Stimulated activated naive CD4-positive, alpha-beta T cell (primary cell): ENCODE results near the gene SLC22A12.

Source experiments
- DNase-seq, 6 experiments: peaks; one replicate each; lab custom pipeline; 2025; lab: John Stamatoyannopoulos, UW

The SLC22A12 gene

DNA sequence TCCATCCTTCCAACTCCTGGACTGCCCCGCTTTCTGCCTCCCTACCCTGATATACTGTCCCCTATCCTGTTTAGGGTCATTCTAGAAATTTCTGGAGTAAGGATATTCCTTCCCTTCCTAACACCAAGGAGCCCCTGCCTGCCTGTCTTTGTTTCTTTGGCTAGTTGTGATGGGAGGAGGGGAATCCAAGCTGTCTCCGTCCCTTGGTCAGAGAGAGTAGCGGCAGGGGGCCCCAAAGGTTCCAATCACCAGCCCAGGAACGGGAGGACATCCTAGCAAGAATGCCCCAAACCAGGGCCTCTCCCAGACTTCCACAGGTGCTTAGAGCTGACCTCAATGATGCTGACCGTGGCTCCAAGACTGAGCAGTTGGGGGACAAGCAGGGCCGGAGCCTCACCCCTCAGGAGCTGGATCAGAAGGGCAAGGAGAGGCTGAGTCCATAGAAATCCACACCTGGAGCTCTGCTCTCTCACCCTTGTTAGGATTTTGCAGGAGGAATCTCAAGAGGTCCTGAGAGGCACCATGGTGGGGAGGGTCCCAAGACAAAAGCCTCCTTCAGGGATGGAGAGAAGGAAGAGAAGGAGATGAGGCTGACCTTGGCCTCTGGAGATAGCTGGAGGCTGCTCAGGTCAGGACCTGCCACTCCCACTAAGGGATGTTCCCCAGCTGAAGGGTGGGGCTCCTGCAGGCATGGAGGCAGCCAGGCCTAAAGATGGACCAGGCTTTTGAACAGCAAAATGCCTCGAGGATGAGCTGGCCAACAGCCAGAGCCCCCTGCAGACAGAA lies 13.6 kb downstream of the SLC22A12 start:
- DNase-seq, result no peak

DNA sequence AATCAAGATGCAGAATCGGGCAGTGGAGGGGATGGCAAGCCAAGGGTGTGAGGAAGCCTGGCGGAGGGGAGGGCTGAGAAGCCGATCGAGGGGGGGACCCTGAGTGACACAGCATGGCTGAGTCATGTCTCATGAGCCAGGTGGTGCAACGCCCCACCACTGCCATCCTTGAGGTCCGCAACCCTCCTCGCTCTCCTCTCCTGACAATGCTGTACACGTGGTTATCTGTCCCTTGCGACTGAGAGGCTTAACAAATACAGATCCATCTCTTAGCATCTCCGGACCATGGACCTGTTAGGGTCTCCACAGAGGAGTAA lies 14.2 kb downstream of the SLC22A12 start:
- no peak for DNase-seq

DNA sequence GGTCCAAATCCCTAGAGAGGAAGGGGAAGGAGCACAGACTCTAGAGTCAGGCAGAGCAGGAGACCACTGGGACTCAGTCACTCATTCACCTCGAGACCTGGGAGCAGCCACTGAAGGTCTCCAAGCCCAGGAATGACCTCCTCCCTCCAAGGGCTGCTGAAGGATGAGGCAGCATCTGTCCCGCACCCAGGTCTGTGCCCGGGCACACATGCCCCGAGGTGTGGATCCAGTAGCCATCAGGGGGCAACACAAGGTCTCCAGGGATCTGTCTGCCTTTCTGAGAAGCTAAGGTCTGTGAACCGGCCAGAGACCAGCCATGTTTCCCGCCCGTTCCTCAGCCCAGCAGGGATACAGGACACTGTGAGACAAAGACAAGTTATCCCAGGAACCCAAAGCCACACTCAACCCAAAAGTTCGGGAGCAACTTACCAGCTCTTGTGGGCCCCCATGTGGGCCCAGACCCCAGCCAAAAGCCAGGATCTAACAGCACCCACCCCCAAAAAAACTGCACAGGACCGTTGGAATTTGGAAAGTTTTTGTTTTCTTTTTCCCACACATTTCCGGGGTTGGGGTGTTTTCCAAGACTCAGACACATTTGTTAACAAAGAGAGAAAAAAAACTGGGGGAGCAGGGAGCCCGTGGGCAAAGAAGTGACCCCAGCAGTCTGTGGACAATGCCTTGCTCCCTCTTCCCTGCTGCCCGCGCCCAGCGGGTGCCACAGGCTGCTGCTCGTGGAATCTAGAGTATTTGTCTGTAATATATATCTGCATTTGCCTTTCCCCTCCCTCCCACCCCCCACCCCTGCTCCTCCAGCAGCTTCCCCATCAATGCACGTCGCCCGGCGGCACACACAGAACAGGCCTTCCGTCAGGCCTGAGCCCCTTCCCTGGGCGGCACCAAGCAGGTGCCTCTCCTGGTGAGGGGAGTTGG lies 14.9 kb downstream of the SLC22A12 start:
- DNase-seq, result no peak

DNA sequence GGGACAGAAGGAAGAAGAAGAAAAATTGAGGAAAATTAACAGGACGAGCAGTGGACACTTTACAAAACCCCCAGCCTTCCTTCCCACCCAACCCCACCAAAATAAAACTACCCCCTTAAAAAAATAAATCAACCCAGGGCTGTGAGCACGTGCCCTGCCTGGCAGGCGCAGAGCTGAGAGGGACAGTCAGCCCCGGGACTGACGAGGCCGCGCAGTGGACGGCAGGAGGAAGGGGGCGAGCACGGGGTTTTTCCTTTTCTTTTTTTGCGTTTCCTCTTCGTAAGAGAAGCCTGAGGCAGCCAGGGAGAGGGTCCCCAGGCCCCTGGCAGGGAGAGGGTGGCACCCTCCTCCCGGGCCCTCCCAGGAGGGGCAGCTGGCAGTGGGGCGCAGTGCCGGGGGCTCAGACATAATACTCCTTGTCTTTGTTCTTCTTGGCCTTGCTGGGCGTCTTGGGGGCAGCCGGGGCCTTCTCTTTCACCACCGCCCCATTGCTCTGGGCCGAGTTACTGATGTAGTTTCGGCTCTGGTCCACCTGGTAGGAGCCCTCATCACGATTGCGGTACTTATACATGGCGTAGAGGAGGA lies 15.9 kb downstream of the SLC22A12 start:
- DNase-seq, result no peak

DNA sequence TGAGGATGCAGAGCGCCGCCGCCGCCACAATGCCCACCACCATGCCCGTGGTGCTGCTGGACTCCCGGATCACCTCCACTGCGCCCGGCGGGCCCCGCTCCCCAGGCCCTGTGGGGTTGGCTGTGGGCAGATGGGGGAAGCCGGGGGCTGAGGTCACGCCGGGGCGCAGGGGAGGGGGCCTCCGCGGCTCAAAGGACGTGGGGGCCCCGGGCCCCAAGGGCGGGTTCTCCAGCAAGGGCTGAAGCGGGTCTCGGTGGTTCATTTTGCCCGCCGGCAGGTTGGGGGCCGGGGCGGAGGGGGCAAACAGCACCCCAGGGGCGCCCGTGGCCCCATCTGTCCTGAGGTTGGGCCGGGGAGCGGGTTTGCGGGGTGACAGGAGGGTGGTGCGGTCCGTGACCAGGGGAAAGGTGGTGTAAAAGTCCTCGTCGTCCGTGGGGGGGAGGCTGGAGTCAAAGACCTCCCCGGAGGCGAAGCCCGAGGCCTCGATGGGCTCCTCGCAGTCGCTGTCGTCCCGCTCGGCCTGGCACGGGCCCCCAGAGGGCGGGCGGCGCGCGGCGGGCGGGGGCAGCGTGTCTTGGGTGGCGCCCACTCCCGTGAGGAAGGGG lies 16.5 kb downstream of the SLC22A12 start:
- DNase-seq, result no peak

DNA sequence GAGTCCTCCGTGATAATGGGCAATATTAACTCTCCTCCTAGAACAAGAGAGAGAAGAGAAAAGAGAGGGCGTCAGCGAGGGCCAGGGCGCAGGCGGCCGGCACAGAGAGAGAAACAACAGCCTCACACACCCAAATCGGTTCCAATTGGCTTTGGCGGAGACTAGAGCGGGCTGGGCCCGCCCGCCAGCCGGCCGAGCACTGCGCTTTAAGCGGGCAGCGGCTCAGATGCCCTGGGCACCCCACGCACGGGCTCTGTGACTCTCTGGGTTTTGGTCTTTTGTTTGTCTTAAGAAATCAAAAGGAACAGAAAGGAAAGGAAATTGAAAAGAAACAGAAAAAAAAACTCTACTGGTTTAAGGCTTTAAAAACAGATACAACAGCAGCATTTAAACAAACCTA lies 17.0 kb downstream of the SLC22A12 start:
- DNase-seq, result no peak

DNA sequence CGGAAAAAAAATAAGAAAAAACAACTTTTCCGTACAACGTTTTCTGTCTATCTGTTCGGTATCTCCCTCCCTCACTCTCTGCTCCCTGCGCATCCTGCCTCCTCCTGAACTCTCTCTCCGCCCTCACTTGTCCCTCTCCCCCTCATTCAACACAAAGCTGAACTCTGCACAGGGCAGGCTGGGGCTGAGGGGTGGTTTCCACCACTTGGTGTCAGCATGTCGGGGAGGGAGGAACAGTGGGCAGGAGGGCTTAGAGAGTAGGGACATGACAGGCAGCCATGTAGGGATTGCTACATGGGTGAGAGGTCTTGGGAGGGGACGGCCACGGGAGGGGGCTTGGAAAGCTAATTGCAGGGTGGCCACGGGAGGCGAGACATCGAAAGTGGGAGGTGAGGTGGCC lies 17.6 kb downstream of the SLC22A12 start:
- no peak for DNase-seq

DNA sequence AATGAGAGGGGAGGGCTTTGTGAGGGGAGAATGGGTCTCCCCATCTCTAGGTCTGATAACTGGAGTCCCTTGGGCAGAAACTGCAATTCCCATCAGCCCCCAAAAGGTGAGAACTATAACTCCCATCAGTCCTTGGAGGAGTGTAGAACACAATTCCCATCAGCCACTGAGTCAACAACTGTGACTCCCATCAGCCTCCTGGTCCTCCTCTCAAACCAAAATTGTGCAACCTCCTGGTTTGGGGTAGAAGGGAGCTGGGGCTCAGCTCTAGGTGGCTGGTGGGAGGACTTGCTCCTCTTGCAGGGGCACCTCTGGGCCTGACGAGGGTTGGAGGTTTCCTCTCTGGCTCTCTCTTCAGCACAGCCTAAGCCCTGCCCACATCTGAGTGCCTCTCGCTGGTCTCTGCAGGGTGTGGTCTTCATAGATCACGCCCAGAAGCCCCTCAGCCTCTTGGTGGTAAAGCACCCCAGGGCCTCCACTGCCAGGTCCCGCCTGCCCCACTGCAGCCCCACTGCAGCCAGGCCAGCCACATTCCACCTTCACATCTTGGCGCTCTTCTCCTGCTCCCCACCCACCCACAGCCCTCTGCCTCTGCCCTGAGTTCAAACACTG lies 18.5 kb downstream of the SLC22A12 start:
- DNase-seq, result no peak

DNA sequence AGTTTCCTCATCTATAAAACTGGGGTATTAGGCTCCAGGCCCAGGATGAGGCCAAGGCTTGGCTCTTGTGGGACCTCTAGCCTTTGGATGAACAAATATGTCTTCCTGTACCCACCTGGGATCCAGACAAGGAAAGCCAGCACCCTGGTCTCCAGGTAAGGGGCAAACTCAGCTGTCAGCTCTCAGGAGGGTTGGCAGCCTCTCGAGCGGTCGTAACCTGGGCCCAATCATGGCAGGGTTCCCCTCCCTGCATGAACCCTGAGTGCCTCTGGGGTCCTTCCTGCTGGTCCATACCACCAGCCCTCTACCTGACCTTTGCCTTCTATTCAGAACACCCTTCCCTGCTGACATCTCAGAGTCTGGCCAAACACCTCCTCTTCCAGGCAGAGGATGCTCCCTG lies 19.6 kb downstream of the SLC22A12 start:
- no peak for DNase-seq

DNA sequence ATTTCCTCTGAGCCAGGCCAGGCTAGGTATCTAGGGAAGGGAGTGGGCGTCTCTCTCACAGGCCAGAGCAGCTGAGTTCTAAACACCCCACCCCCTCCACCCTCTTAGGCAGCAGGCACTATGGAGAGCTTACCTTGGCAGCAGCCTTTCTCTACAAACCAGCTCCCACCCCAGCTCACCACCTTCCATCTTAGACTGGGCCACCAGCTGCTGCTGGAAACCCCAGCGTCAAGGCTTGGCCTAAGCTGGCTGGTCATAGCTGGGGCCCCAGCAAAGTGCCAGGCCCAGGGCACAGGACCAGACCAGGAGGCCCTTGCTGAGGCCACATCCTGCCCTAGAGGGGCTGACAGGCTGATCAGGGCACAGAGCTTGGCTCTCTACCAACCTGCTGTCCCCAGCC lies 20.2 kb downstream of the SLC22A12 start:
- no peak for DNase-seq

DNA sequence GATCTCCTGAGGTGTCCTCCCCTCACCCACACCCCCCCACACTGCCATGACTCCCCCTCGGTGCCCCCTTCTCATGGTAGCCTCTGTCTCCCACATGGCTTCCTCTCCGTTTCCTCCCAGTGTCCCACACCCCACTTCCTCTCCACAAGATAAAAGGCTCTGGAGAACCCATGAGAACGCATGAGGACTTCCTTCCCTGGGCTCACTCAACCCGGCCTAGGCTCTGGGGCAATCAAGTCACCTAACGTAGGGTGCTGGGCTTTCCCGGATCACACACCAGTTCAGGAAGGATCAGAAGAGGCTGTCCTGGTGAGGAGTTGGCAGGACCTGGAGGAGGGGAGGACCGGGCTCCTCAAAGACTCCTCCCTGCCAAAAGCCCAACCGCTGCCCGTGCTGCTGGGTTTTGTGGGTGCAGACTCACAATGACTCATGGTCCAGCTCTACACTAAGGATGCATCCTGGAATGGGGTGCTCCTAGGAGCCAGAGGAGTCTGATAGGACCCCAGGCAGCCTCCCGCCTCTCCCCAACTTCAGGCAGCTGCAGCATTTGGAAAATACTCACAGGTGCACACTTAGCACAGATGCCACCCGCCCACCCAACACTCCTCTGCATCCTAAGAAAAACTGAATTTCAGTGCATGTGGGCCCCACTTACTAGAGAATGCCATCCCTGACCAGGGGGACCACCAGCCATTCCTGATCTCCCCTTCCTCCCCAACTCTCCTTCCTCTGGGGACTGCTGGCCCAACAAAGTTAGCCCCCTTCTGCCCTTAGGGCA lies 21.0 kb downstream of the SLC22A12 start:
- DNase-seq, result no peak

DNA sequence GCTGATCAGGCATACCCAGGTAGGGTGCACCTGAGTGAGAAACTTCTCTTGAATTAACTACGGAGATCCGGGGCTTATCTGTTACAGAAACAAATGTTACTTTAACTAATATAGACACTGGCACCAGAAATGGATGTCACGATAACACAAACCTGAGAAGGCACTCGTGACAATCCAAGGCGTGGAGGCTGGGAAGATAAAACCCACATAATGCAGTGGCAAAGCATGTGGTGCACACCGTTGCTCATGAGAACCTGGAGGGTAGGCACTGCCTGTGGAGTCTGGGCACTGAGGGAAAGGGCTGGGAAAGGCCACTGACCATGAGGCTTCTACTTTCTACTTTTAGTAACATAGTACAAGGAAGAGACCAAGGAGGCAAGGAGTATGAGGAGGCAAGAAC lies 22.6 kb downstream of the SLC22A12 start:
- DNase-seq, result no peak

DNA sequence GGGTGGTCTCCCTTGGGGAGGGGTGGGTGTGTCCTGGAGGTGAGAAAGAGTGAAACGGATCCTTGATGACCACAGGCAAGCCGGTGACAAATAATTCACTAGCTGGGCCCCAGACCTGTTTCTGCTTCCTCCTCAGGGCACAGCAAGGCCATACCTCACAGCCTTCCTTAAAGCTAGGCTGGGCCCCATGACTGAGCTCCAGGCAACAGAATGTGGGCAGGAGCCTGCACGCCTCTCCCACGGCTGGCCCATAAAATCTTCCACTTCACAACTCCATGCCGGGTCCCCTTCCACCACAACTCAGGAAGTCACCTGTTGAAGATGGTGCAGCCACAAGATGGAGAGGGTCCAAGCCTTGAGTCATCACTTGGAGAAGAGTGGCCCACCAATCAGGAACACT lies 23.9 kb downstream of the SLC22A12 start:
- DNase-seq, result no peak

DNA sequence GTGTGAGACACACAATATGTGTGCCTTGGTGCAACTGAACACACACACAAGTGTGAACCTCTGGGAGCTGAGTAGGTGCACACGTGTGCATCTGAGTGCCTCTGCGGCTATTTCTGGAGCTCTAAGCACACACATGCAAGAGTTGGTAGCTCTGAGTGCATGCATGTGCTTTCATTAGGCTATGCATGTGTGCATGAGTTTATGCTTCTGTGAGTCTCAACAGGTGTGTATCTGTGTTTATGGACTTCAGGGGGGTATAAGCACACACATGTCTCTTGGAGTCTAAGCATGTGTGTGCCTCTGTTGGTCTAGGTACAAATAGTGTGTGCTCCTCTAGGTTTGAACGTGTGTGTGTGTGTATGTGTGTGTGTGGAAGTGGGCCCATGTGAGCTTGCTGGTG lies 25.8 kb downstream of the SLC22A12 start:
- no peak for DNase-seq

DNA sequence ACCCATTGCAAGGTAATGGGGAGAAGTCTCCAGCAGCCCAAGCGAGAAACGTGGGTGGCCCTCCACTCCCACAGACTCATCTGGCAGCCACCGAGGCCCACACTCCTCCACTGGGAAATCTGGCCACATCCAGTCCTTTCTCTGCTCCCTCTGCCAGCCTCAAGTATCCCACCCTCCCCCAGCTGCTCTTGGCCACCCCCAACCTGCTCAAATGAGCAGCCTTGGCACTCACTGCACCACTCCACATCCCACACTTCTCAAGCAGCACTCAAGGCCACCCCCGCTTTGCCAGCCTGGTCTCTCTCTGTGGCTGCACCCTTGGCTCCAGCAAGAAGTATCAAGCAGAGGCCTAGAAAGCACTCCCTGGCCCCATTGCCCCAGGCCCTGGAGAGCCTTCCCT lies 28.2 kb downstream of the SLC22A12 start:
- DNase-seq, result no peak

DNA sequence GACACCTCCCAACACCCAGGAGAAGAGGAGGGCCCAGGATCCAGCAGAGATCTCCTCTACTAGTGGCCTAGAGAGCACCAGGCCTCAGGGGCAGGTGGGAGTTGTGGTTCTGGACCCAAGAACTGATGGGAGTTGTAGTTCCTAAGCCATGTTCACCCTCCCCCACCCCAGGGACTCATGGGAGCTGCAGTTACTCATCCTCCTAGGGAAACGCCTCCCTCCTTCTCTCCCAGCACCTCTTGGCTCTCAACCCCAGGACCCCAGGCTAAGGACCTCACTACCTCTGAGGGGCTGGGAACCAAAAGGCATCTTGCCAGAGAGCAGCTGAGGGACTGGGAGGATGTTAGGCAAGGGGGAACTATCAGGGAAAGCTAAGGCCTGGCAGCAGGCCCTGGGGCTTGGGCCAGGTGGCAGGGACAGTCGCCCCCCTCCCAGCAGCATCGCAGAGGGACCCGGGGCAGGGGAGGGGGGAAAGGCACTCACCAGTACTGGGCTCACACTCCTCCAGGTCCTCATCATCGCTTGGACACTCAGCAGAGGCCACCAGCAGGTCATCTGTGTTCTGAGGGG lies 28.9 kb downstream of the SLC22A12 start:
- no peak for DNase-seq

DNA sequence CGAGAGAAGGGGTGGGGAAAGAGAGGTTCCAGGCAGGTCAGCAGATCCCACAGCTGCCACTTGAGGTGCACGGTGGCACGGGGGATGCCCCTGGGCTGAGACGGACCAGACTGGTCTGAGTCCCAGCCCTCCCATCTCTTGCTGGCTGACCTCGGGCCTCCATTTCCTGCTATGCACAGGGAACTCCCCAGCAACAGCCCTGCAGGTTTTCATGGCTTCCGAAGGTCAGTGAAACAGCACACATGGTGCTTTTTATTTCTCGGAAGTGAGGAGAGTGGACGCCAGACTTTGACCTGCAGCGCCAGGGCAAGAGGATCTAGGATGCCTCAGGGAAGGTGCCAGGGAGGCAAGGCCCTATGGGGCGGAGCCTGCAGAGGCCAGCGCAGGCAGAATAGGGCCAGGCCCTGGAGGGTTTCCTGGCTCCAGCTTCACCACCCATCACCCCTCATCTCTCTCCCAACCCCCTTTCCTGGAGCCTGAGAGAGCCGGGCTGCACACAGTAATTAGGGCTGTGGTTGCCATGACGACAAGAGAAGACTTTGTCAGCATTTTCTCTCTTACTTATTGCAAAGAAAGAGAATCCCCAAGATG lies 29.5 kb downstream of the SLC22A12 start:
- no peak for DNase-seq

DNA sequence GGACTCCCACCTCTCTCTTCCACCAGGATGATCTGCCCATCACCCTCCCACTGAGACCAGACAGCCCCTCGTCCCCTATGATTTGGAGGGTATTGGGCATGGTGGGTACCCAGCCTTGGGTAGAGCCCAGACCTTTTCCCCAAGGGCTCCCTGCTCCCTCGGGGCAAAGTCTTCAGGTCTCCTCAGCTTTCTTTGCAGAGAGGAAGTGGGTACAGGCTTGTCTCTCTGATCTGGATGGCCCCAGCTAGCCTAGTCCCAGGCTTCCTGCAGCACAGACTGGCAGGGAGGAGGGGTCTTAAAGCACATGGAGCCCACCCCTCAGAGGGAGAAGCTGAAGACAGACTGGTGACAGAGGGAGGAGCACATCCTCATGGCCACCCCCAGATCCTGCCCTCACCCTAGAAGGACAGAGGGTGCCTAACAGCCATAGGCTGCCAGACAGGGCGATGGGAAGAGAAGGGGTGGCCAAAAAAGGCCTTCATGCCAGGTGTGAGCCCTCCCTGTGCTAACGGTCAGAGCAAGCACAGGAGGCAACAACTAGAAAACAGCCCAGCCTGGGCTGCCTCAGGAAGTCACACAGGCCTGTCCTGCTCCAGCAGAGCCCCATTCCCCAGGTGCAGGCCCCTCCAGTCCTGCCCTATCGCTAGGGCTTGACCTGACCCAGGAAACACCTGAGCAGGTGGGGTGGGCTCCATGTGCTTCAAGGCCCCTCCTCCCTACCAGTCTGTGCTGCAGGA lies 30.4 kb downstream of the SLC22A12 start:
- DNase-seq, result no peak

DNA sequence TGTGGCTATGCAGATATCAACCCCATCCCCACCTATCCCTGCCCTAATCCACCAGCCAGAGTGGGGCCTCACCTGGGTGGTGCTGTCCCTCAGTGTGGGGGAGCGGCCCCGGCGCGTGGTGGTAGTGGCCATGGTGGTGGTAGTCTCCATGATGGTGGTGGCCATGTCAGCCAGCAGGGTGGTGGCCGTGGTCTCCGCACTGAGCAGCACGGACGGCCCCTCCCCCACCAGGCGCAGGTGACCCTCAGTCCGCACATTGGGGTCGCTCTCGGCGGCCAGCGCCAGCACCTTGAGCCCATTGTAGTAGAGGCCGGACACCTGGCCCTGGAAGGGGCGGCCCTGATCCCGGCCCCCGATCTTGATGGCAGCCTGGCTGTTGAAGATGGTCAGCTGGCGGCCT lies 31.7 kb downstream of the SLC22A12 start:
- no peak for DNase-seq

DNA sequence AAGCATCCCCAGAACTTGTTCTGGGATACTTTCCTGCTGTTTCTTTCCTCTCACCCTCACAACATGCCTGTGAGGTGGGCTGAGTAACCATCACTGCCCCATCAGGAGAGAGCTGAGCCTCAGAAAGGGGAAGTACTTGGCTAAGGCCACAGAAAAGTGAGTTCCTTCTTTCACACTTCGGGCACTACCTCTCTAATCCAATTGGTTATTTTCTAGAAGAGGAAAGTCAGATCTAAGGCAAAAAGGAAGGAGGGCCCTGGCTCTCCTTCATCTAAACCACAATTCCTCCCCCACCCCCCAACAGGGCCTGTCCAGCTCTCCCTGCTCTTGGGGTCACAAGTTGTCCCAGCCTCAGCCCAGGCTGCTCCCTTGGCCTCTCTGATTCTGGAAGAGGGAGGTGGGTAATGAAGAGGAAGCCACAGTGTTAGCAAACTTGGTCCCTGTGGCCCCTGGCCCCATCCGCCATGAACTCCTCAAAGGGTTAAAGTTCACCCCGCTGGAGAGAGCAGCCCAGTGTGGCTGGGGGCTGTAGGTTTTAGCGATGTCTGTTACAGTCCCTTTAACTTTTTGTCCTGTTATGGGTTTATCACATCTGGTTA lies 34.0 kb downstream of the SLC22A12 start:
- no peak for DNase-seq
